DMS 273 (cell line): ENCODE data around the gene TTL.

Experiments used
- DNase-seq: peaks from one replicate; lab custom pipeline; 2025; ENCODE audit not compliant: unreplicated experiment; lab: John Stamatoyannopoulos, UW

TTL gene

GRCh38 chr2:112580084-112580483, 98.1 kb downstream of the TTL start:
- no peak for DNase-seq

GRCh38 chr2:112582314-112582746, 100.4 kb downstream of the TTL start:
- DNase-seq, result peak; percentile 77

DNA sequence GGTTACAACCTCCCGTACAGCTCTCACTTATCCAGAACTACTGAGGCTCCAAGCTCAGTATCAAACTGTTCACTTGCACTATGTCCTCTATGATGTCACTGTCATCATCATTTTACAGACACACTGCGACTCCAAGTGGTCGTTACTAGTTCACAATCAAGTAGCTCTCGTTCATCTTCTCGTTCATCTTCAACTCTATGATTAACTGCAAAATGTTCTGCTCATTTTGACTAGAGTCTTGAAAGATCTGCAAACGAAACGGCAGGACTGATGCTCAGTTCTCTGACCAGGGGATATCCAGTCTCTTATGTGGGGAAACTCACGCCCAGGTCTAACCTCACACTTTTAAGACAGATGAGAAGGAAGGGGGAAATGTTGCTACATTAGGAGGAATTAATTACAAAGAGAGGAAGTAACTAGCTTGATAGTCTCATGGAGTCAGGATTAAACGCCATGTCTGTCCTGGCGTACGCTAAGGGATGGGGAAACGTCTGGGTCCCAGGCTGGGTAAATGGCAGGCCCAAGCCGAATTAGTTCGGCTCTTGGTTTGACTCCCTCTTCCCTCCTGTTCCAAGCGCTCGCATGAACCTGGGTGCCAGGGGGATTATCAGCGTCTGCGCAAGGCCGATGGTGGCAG, 101.7 kb downstream of the TTL start:
- DNase-seq, result peak; percentile 46

DNA sequence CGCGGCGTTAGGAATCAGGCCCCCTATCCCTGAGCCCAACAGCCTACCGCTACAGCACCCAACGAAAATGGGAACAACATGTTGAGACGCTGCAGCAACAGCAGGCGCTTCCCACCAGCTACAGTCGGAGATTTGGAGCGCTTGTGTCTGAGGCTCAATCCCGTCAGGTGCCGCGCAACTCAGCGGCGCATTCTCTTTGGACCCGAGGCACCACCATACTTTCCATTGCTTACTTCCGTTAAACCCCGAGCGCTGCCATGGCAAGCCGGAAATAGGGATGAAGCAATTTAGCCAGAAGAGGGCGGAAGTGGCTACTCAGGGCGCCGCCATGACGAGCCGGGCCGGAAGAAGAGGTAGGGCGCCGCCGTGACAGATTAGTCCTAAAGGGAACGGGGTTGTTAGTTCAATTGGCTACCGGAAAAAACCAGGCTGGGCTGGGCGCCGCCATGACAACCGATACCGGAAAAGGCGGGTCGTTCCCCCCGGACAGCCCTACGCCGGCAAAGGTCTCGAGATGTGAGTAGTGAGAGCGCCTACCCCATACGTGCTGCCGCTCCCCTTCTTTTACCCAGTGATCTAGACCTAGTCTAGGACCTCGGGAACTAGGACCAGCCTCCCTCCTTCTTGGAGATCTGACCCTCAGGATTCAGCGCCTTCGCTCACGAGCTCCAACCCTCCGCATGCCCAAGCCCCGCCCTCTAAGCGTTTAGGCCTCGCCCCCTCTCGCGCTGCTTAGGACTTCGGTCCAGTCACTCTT, 102.4 kb downstream of the TTL start, which contains the start of gene CHCHD5:
CHCHD5 (plus strand) TSS at position 476 of the 757 bp plus-strand sequence; CDS start at position 515, 39 bp downstream.
- DNase-seq, result peak; percentile 97

DNA sequence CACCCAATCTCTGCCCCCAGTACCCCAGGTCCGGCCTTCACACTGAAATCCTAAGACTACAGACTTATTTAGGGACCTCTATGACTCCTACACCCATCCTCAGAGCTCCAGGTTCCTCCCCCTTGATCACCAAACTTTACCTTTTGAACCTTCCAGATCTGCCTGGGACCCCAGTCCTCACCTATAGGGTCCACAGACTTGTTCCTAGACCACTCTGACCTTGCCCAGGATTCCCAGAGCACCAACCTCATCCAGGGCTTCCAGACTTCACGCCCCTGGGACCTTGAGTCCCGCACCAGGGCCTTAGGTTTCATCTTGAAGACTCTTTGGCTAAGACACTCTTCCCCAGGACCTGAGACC, 102.9 kb downstream of the TTL start:
- DNase-seq, result no peak

GRCh38 chr2:112585400-112585799, 103.4 kb downstream of the TTL start:
- DNase-seq, result no peak

- no peak for DNase-seq
Measured at GRCh38 chr2:112585873-112586464, 104.0 kb downstream of the TTL start.

DNA sequence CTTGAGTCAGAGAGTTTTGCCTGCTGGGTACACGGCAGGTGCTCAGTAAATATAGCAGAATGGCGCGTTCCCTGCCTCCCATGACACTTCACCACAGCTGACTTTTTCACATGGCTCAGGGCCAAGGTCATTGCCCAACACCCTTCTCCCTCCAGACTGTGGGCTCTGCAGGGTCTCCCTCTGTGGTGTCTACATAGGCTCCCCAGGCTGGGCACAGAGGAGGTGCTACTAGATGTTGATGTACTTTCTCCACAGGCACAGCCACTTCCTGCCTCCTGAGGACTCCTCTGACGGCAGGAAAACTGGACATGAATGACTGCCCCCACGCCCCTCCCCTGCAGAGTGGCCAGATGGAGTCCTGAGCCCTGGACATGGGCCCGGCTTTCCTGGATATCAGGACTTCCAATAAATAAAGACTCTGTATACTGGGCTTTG, 106.7 kb downstream of the TTL start:
- DNase-seq, result peak; percentile 29
